Right ventricle myocardium superior (tissue), 1 donor: ENCODE measurements around the gene CADM1. TPM values are rescaled to one million over a fixed set of nuclear protein-coding genes. Genes with fewer than 3 reads are reported as not detected.

Experiments used
- ATAC-seq: fragments of 200-7000 bp; cut with Tn5 transposase; one replicate; pipeline ENCODE4 v1.9.1; 2020; ENCODE audit warnings: mild to moderate bottlenecking; ENCODE audit not compliant: poor library complexity
- DNase-seq: peaks from one replicate; pipeline ENCODE4 v3.0.0-alpha.2; 2020
- intact Hi-C: fragments of 100-400 bp; cut with DNase I; formaldehyde crosslinking; loops from one replicate; pipeline ENCODE4 v1.11.2; 2022
- total RNA-seq: library from RNA; stranded (reverse); fragmentation: NEBNext Ultra II Directional; extraction: Animal tissue kit (Norgen Biotek cat#: 25700); gene quantifications from one replicate; pipeline ENCODE4 v1.2.1, GENCODE V29; 2021
- donor health status: DM: no; HTN: yes; CAD: no; lungs with severe emphysema.

CADM1 gene
- total RNA-seq, 1 donor from 2014 or later: 32.0 TPM

DNA sequence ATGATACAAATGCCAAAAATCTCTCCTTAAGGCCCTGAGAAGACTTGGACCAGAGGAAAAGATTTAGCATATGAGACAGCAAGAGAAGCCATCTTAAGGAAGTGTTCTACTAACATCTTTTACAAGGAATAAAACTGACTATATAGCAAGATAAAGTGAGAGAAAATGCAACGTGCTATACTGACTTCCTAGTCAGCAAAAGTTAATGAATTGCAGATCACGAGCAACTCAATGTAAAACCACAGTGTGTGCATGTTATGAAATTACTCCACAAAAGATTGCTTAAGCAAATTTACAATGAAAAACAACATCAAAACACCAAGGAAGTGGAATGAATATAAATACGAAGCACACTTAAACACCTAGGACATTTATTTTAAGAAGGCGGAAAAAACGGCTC lies 187.5 kb downstream of the CADM1 start:
- ATAC-seq (no peak), DNase-seq (no peak)
- intact Hi-C loops: no loop called here

DNA sequence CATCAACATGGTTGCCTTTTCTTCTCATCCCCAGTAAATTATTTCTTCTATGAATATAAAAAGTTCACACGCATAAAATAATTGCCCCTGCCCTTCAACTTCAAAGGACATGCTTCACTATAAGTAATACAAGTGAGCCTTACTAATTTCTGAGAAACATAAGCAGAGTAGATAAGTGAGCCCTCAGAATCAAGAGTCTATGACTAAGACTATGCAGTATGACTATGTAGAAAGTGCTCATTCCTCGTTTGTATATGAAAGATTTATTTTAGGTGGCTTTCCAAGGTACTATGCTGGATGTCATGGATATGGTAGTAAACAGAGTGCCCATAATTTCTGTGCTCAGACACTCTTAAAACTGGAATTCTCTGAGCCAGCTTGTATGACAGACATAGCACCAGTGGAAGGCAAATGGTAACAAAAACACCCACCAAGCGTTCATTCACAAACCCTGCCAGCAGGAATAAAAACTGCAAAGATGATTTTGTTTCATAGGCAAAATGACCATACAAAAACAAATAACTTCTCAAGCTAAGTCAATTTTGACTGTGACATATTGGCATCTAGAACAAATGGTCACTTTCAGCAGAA lies 189.8 kb downstream of the CADM1 start:
- intact Hi-C loops: no loop called here
- ATAC-seq: no peak

DNA sequence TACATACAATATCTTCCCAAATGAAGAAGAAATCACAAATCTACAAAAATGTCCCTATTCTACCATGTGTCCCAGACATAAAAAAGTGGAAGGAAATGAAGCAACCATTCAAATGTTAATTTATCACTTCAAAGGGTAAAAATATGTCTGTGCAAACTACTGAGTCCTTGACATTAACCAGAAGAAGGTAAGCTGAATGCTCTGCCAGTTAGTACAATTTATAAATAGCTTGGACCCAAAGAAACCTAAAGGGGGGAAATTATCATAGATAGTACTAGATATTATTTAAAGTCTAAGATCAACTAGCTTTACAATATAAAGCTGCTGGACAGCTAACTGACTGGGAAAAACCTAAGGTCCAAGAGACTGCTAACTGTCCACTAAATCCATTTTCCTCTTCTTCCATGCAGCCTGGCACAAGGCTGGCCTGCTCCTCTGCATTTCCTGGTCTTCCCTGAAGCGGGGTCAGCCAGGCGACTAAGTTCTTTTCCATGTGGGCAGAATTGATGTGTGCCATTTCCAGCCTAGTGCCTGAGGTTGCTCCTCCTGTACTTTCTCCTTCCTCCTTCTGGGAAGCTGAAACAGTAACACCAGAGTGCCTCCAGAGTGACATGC lies 190.9 kb downstream of the CADM1 start:
- DNase-seq (no peak), ATAC-seq (no peak)
- intact Hi-C loops: no loop called here

More for the DNA sequence above, 189.8 kb downstream of the CADM1 start:
- no peak for DNase-seq

DNA sequence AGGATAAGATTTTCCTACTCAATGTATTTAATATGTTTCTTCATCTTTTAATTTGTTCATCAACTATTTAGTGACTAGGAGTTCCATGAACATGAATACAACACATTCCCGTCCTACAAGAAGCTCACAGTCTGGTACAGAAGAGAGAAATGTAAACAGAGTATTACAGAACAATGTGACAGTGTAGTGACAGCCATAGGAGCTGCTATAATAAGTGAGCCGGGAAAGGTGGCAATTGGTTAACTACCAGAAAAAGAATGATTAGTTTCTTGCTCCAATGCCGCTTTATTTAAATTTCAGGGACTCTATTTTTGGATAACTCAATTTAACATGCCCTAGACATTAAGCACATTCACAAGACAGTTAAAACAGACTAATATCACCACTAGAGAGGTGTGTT lies 192.3 kb downstream of the CADM1 start:
- intact Hi-C loops: no loop called here
- no peak for DNase-seq
- no peak for ATAC-seq

GRCh38 chr11:115306689-115307088 lies 197.5 kb downstream of the CADM1 start:
- intact Hi-C loops: no loop called here
- DNase-seq (no peak), ATAC-seq (no peak)

DNA sequence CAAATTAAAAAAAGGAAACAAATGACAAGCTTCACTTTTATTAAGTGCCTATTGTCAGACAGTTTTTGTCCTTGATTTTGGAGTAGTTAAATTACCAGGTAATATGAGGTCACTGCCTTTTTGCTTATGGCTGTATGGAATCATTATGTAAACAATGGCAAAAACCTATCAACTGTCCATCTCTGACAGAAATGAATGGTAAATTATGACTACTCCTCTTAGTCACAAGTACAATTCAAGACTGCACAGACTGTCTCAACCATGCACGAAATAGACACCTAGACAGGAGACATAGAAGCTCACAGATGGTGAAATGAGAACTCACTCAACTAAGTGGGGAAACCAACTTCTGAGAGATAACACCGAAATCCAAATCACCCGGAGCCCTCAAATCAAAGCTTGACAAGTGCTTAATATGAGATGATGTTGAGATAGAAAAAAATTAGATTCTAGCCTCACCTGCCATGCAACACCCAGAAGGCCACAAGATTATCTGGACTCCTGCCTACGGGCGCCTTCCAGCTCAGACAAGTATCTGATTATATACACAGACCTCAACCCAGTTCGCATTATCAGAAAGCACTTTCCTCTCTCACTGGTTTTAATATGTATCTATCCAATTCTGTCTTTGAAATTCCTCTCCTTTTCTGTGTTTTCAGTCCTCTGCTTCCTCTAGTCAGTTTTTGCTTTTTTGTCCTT lies 199.3 kb downstream of the CADM1 start:
- no peak for DNase-seq
- ATAC-seq: no peak
- intact Hi-C loops: no loop called here

DNA sequence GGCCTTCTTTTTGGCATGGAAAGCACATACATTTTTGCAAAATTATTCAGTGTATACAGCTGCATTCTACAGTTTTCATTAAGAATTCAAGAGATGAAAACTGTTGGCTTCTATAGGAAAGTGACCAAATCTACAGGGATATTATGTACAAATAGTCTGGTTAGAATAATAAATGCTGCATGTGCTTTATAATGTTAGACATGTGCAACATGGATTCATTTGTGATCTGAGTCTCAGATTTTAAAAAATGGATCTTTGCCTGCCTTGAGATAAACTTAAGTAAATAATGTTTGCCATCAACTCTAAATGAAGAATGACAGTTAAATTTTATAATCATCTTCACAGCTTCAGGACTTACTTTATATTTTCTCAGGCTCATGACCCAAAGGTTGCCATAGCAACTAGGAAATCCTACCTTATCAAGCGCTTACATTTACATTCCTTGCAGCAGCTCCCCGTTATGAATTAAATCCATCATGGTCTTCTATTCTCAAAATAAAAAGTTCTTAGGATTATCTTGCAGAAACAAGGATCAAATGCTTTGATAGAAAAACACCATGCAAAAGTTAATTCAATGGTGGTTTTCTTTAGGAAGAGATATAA lies 200.2 kb downstream of the CADM1 start:
- DNase-seq: no peak
- intact Hi-C loops: no loop called here
- no peak for ATAC-seq

- ATAC-seq (no peak), DNase-seq (no peak)
- intact Hi-C loops: no loop called here
Observed at GRCh38 chr11:115302946-115303703, 201.1 kb downstream of the CADM1 start.

DNA sequence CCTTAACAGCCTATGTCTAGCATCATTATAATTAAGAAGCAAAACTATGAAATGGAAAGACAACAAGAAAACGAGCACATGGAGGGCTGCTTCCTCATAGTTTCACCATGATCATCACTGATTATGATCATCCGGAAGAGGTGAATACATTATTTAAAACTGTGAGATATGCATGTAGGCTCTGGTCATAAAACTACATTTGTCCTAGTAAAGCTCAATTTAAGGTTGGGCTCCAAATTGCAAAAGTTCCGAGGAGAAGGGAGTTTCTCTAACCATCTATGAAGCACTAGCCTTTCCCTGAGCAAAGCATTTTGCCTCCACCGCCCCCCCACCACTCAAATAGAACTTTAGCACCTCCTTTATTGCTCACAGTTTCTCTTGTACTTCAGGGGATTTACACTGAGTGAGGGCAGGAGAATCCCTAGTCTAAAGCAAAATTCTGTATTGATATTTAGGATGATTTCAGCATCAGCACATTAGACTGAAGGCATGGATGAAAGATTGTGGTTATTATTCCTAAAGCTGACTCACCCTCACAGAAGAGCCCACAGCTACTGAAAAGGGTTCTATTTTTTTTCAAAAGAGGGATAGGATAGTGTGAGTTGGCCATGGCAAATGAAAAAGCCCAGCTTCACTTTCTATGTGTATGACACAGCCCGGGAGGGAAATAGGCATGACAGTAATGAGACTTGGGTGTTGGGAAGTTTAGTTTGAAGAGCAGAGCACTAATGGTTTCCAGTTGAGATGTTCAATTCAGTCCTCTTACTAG lies 203.4 kb downstream of the CADM1 start:
- intact Hi-C loops: no loop called here
- DNase-seq (no peak), ATAC-seq (no peak)

DNA sequence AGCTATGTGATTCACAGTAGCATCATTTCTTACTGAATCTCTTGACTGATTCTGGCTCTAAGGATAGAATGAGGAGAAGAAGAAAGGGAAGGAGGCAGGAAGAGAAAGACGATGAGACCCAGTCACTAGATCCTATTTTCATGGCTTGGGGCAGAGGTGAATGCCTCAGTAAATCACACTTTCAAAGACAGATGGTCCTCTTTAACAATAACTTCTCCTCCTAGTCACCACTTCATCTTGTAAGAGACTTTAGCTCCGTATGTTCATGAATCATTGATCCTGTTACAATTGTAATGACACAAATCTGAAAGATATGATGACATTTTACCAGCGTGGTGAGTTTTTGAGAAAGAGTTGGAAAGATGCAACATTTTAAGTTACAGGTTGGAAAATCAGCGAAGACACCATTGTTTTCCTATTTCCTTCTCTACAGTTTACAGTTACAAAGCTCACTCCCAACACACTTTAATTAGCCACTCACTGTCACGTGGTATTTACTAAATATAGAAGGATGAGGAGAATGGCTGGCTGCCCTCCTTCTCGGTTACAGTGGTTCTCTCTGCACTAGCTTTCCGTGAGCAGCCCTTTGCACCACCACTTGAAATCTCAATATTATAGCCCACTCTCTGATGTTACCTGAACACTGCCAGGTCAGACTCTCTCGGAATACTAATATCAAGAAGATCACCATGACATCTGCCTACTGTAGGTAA lies 205.8 kb downstream of the CADM1 start:
- intact Hi-C loops: no loop called here
- ATAC-seq (peak; percentile 94), DNase-seq (no peak)

GRCh38 chr11:115297330-115297729 lies 206.9 kb downstream of the CADM1 start:
- intact Hi-C loops: no loop called here
- ATAC-seq (no peak), DNase-seq (no peak)

DNA sequence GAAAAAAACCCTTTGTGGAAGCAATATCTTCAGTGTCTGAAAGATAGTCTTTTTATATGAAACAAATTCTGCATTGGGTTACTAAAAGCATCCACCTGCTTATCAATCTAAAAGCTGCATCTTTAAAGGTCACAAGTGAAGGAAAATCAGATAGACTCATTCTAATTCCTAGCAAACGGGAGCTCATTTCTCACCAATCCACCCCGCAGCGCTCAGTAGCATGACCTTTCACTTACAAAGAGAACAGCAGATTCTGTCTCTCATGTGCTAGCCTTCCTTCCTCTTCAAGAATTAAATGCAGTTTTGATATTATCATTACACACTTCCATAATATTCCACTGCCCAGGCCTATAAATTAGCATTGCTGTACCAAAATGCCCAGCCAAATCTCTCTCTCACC lies 212.9 kb downstream of the CADM1 start:
- intact Hi-C loops: no loop called here
- peak; percentile 73 for ATAC-seq
- no peak for DNase-seq

DNA sequence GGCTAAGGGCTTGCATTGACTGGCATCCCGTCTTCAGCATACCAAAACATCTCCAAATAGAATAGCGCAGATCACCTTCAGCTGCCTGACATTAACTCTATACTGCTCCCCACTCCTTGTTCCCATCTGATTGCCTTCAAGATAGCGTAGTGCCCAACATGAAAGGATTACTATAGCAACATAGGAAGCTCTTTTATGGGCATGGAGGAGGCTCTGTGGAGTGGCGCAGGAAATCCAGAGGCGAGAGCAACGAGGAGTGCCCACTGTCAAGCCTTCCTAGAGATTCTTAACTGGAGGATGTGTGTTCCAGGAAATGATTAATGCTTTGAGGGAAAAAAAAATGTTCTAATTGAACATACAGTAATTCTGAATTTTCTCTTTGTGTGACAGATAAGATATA lies 213.3 kb downstream of the CADM1 start:
- ATAC-seq: peak; percentile 55
- intact Hi-C loops: no loop called here
- DNase-seq: no peak

DNA sequence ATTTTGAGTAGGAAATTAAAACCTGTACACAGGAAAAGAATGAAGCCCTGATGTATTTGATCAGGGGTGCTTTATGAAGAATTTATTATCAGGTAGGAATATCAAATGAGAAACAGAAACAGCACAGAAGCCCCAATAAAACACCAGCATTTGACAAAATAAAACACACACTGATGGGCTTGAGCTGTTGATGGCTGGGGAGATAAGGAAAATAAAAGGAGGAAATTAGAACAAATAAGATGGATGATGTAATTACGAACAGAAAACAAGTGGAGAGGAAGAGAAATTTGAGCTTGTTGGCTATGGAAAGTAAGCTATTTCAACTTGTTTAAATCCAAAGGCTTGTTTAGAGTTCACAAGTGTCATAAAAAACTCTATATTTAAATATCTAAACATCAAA lies 213.7 kb downstream of the CADM1 start:
- ATAC-seq (no peak), DNase-seq (no peak)
- intact Hi-C loops: no loop called here

DNA sequence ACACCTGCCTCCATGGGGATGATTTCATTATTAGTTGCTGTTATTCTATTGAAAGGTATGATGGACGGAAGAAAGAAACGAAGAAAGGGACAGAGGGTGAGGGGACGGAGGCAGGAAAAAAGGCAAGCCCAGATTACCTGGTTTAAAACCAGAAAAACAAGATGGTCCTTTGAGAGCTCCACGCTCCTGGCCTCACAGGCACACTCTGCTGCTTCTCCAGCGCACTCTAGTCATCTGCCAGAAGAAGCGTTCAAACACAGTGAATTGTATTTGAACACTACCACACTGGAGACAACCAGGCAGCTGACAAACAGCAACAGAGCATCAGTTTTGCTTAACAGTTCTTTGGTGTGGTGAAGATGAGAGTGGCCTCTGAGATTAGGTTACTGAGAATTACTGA lies 216.9 kb downstream of the CADM1 start:
- ATAC-seq (no peak), DNase-seq (no peak)
- intact Hi-C loops: no loop called here

DNA sequence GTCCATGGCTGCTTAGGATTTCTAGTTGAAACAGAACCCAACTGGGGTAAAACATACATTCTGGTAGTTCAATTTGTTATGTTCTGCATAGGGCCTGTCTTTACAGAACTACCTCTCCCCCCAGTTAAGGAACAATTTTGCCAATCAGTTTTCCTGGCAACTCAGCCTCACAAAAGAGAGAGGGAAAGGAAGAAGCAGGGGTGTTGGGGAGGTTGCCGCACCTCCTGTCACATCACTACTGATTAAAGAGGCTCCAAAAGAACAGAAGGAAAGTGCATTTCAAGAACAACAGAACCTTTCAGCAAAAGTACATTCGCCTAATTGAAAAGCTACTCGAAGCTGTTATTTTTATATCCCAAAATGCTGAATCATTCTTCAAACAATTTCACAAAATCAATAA lies 217.6 kb downstream of the CADM1 start:
- DNase-seq (no peak), ATAC-seq (no peak)
- intact Hi-C loops: no loop called here

DNA sequence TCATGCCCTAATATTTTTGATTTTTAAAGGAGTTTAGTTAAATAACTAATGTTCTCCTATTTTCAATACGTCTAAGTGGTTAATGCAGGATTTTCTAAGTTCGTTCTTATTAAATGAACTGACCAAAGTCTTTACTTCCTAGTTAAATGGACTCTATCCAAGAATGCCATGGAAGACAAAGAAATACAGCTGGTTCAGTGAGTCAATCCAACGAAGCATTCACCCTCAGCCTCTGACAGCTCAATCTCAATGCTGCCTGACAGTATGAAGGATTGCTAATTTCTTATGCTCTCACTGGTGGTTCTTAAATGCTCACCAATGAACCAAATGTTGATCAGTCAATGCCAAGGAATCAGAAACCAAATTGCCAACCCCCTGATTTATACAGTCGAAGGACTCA lies 219.4 kb downstream of the CADM1 start:
- no peak for ATAC-seq
- intact Hi-C loops: no loop called here

DNA sequence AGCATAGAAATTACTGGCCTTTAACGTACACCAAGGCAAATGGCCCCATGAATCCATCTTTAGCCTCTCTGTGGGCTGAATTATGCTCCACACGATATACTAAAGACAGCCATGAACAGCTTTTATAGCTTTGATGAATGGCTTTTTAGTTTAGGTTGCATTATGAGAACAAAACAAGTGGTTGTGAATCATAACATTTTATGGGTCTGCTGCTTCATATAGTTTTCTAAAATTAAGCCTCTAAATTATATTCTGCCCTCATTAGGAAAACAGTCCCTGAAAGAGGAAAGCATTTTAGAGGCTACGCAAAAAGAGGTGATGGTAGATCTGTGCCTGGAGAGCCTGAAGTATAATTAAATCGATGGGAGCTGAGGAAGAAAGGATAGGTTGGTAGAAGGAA lies 221.3 kb downstream of the CADM1 start:
- ATAC-seq (no peak), DNase-seq (no peak)
- intact Hi-C loops: no loop called here

More for the DNA sequence above, 219.4 kb downstream of the CADM1 start:
- DNase-seq: no peak
